ENCODE measurements around the gene CROT. TPM values are rescaled to one million over a fixed set of nuclear protein-coding genes. Genes with fewer than 3 reads are reported as not detected.

The CROT gene
- polyA plus RNA-seq, 1 experiment: 48.3 TPM

GRCh38 chr7:87322912-87323311 lies 22.6 kb upstream of the CROT start:
- Histone ChIP-seq H3K4me3 (ENCODE audit: low read depth, low read length) (no peak overlapping the region), H3K27ac (ENCODE audit: low read depth, low read length) (no peak overlapping the region), H3K9me3 (ENCODE audit: control insufficient read depth, insufficient read depth, low read length) (peaks cover 12% of the 10 kb centered on the region; the same call in 1 of the 2 replicates), H3K27me3 (ENCODE audit: control insufficient read depth, insufficient read depth, low read length) (no peaks in the 10 kb centered on the region)
- no peak for DNase-seq (ENCODE audit: low read depth, low spot score)
- TF ChIP-seq CTCF (IDR thresholded peaks at IDR 0.05; ENCODE audit: low read depth, low read length): no peak
- CTCF ChIA-PET: interaction anchor here (1.6 kb wide), 1 partner anchor 93 kb away, joined by 4 read pairs; no protein-coding TSS in a partner anchor
- POLR2A ChIA-PET: interaction anchor here (0.6 kb wide), 1 partner anchor 22 kb away, joined by 3 read pairs; no protein-coding TSS in a partner anchor

- DNase-seq (ENCODE audit: low read depth, low spot score): no peak
- TF ChIP-seq CTCF (IDR thresholded peaks at IDR 0.05; ENCODE audit: low read depth, low read length): no peak
- H3K9me3 ChIP-seq (ENCODE audit: control insufficient read depth, insufficient read depth, low read length): peaks cover 30% of the 10 kb centered on the region; the same call in 1 of the 2 replicates
- ChIA-PET CTCF (no interaction called here), POLR2A (no interaction called here)
- no peaks in the 10 kb centered on the region for H3K27me3 ChIP-seq (ENCODE audit: control insufficient read depth, insufficient read depth, low read length)
- H3K4me3 ChIP-seq (ENCODE audit: low read depth, low read length): no peak overlapping the region
- H3K27ac ChIP-seq (ENCODE audit: low read depth, low read length): no peak overlapping the region
Observed at GRCh38 chr7:87325576-87326370, 19.7 kb upstream of the CROT start.

GRCh38 chr7:87328281-87328680 lies 17.2 kb upstream of the CROT start:
- no peak for TF ChIP-seq CTCF (IDR thresholded peaks at IDR 0.05; ENCODE audit: low read depth, low read length)
- Histone ChIP-seq H3K4me3 (ENCODE audit: low read depth, low read length) (no peak overlapping the region), H3K27ac (ENCODE audit: low read depth, low read length) (no peak overlapping the region), H3K27me3 (ENCODE audit: control insufficient read depth, insufficient read depth, low read length) (no peaks in the 10 kb centered on the region), H3K9me3 (ENCODE audit: control insufficient read depth, insufficient read depth, low read length) (peaks cover 30% of the 10 kb centered on the region; the same call in 1 of the 2 replicates)
- no peak for DNase-seq (ENCODE audit: low read depth, low spot score)
- POLR2A ChIA-PET: no interaction called here
- CTCF ChIA-PET: interaction anchor here (1.5 kb wide), 1 partner anchor 11 kb away, joined by 4 read pairs; no protein-coding TSS in a partner anchor

GRCh38 chr7:87330316-87330715 lies 15.1 kb upstream of the CROT start:
- POLR2A ChIA-PET: no interaction called here
- no peak overlapping the region for H3K27ac ChIP-seq (ENCODE audit: low read depth, low read length)
- peaks cover 30% of the 10 kb centered on the region; the same call in 1 of the 2 replicates for H3K9me3 ChIP-seq (ENCODE audit: control insufficient read depth, insufficient read depth, low read length)
- DNase-seq (ENCODE audit: low read depth, low spot score): no peak
- H3K27me3 ChIP-seq (ENCODE audit: control insufficient read depth, insufficient read depth, low read length): no peaks in the 10 kb centered on the region
- CTCF ChIA-PET: no interaction called here
- no peak overlapping the region for H3K4me3 ChIP-seq (ENCODE audit: low read depth, low read length)
- no peak for TF ChIP-seq CTCF (IDR thresholded peaks at IDR 0.05; ENCODE audit: low read depth, low read length)

- POLR2A ChIA-PET: no interaction called here
- DNase-seq (ENCODE audit: low read depth, low spot score): no peak
- CTCF ChIA-PET: no interaction called here
Observed at GRCh38 chr7:87330942-87331341, 14.5 kb upstream of the CROT start.

More at GRCh38 chr7:87330942-87331341, 14.5 kb upstream of the CROT start:
- Histone ChIP-seq H3K27me3 (ENCODE audit: control insufficient read depth, insufficient read depth, low read length) (no peaks in the 10 kb centered on the region), H3K27ac (ENCODE audit: low read depth, low read length) (no peak overlapping the region), H3K9me3 (ENCODE audit: control insufficient read depth, insufficient read depth, low read length) (peaks cover 30% of the 10 kb centered on the region; the same call in 1 of the 2 replicates), H3K4me3 (ENCODE audit: low read depth, low read length) (no peak overlapping the region)
- TF ChIP-seq CTCF (IDR thresholded peaks at IDR 0.05; ENCODE audit: low read depth, low read length): no peak
